HepG2 (cell line): ENCODE data around the gene TMED9. TPM values are rescaled to one million over a fixed set of nuclear protein-coding genes. Genes with fewer than 3 reads are reported as not detected.

ENCODE experiments used
- BRF2 ChIP-seq: sonication (generic); formaldehyde crosslinking; IDR thresholded peaks from 2 replicates; pipeline ENCODE4 v1.8.1; 2022; ENCODE audit warnings: mild to moderate bottlenecking, missing genetic modification reagents
- CERS6 ChIP-seq: sonication (generic); formaldehyde crosslinking; IDR thresholded peaks from 2 replicates; pipeline ENCODE4 v1.5.0; 2020; ENCODE audit warnings: missing genetic modification reagents
- CREM ChIP-seq, 2 experiments: sonication (generic) in 1 of 2; formaldehyde crosslinking in 1 of 2; IDR thresholded peaks; 2 replicates each; pipeline versions ENCODE4 v1.4.0 to v1.6.1; 2016 to 2020; ENCODE audit warnings: antibody characterized with exemption in 1 of 2, mild to moderate bottlenecking in 1 of 2, missing genetic modification reagents in 1 of 2
- FOXO1 ChIP-seq: sonication (generic); formaldehyde crosslinking; IDR thresholded peaks from 2 replicates; pipeline ENCODE4 v1.4.0; 2020; ENCODE audit warnings: missing genetic modification reagents
- MXD3 ChIP-seq: IDR thresholded peaks from 2 replicates; pipeline ENCODE4 v1.6.1; 2016; ENCODE audit warnings: mild to moderate bottlenecking, missing biosample characterization, missing genetic modification reagents
- SIX1 ChIP-seq: sonication (generic); formaldehyde crosslinking; IDR thresholded peaks from 2 replicates; pipeline ENCODE4 v1.4.0; 2020; ENCODE audit warnings: missing genetic modification reagents, borderline replicate concordance
- SMAD1 ChIP-seq: sonication (generic); formaldehyde crosslinking; IDR thresholded peaks from 2 replicates; pipeline ENCODE4 v1.4.0; 2020; ENCODE audit warnings: missing genetic modification reagents, low read depth, mild to moderate bottlenecking, borderline replicate concordance
- U2AF1 ChIP-seq: fragments of 200-400 bp; formaldehyde crosslinking; optimal IDR thresholded peaks from 2 replicates; pipeline ENCODE3; 2017; ENCODE audit warnings: mild to moderate bottlenecking, low read depth, low read length
- ZBTB40 ChIP-seq, 2 experiments: fragments of 450-650 bp in 1 of 2; sonication (generic) in 1 of 2; formaldehyde crosslinking in 1 of 2; IDR thresholded peaks; 2 replicates each; pipeline versions ENCODE4 v1.6.1 to v1.8.0; 2016 to 2022; ENCODE audit warnings: antibody characterized with exemption in 1 of 2, mild to moderate bottlenecking in 1 of 2, missing genetic modification reagents in 1 of 2
- ZBTB42 ChIP-seq: sonication (generic); formaldehyde crosslinking; IDR thresholded peaks from 2 replicates; pipeline ENCODE4 v1.5.0; 2020; ENCODE audit warnings: mild to moderate bottlenecking, missing genetic modification reagents
- ZNF768 ChIP-seq: sonication (generic); formaldehyde crosslinking; IDR thresholded peaks from 2 replicates; pipeline ENCODE4 v1.4.0; 2020; ENCODE audit warnings: missing genetic modification reagents
- polyA plus RNA-seq, 8 experiments: library from polyadenylated mRNA; depleted of rRNA in 3 of 8; stranded (reverse) in 7 of 8; unstranded in 1 of 8; fragments of >200 nt; fragmentation: Illumina TruSeq in 4 of 8; extraction: Trizol in 4 of 8; gene quantifications; 2 replicates each; pipeline versions ENCODE4 v1.2.1 to v1.2.3, GENCODE V29; 2011 to 2016; ENCODE audit warnings: low read depth in 4 of 8, missing spikeins in 1 of 8, mixed read lengths in 1 of 8; ENCODE audit not compliant: insufficient read depth in 1 of 8
- total RNA-seq, 5 experiments: library from RNA; depleted of rRNA; stranded (reverse); fragments of >200 nt; fragmentation: Illumina TruSeq; extraction: Trizol; gene quantifications; 2 replicates each; pipeline ENCODE4 v1.2.3, GENCODE V29; 2016; ENCODE audit warnings: low read depth in 1 of 5

Gene TMED9
- total and polyA plus RNA-seq, 2 of the 13 experiments (the other 11 are each of a cell fraction or from before 2014, with no cell fraction given): 161 to 350 TPM

- TF ChIP-seq ZBTB40 (IDR thresholded peaks at IDR 0.05) (no peak), ZBTB40 (CRISPR knock-in tag; IDR thresholded peaks at IDR 0.05) (peak; percentile 54), BRF2 (CRISPR knock-in tag) (no peak), MXD3 (CRISPR knock-in tag) (peak; percentile 65; the same call in 1 of the 2 replicates), ZNF768 (peak; percentile 93), SMAD1 (no peak), CERS6 (CRISPR knock-in tag) (no peak), FOXO1 (CRISPR knock-in tag) (peak; percentile 77; the same call in 1 of the 2 replicates), CREM (IDR thresholded peaks at IDR 0.05) (no peak), CREM (CRISPR knock-in tag; IDR thresholded peaks at IDR 0.05) (no peak), U2AF1 (peak; percentile 73), ZBTB42 (CRISPR knock-in tag) (no peak), SIX1 (no peak)
Observed at GRCh38 chr5:177599731-177600507, 7.9 kb downstream of the TMED9 start, which contains the start of gene B4GALT7 (continued).
